ENCODE data around the gene MAP2K5.

The MAP2K5 gene

GRCh38 chr15:67808821-67809220, 266.3 kb downstream of the MAP2K5 start:
- Histone ChIP-seq H3K27me3 (ENCODE audit: low read depth, low read length) (no peaks in the 10 kb centered on the region), H3K9me3 (ENCODE audit: insufficient read depth, low read length) (no peaks in the 10 kb centered on the region), H3K4me1 (ENCODE audit: low read length) (no peaks in the 10 kb centered on the region; the same call in 1 of the 2 replicates), H3K27ac (ENCODE audit: low read length) (no peak overlapping the region), H3K79me2 (ENCODE audit: low read length) (no peaks in the 10 kb centered on the region), H3K36me3 (replicated peaks; ENCODE audit: low read depth, low read length) (no peaks in the 10 kb centered on the region), H4K20me1 (ENCODE audit: insufficient read depth, low read length) (no peaks in the 10 kb centered on the region), H3K4me3 (ENCODE audit: low read length) (no peak overlapping the region), H3K9ac (ENCODE audit: low read length) (no peak overlapping the region), H3K4me2 (ENCODE audit: low read length) (no peak overlapping the region), H2AFZ (ENCODE audit: low read depth, low read length) (no peak overlapping the region)
- TF ChIP-seq CTCF (IDR thresholded peaks at IDR 0.05; ENCODE audit: low read depth, low read length) (no peak), EZH2phosphoT487 (IDR thresholded peaks at IDR 0.05; ENCODE audit: low read depth) (no peak)

GRCh38 chr15:67809441-67809840, 266.9 kb downstream of the MAP2K5 start:
- Histone ChIP-seq H3K4me3 (ENCODE audit: low read length) (no peak overlapping the region), H3K4me2 (ENCODE audit: low read length) (no peak overlapping the region), H3K27me3 (ENCODE audit: low read depth, low read length) (no peaks in the 10 kb centered on the region), H3K9ac (ENCODE audit: low read length) (no peak overlapping the region), H3K79me2 (ENCODE audit: low read length) (no peaks in the 10 kb centered on the region), H2AFZ (ENCODE audit: low read depth, low read length) (no peak overlapping the region), H3K9me3 (ENCODE audit: insufficient read depth, low read length) (no peaks in the 10 kb centered on the region), H3K27ac (ENCODE audit: low read length) (no peak overlapping the region), H3K36me3 (replicated peaks; ENCODE audit: low read depth, low read length) (no peaks in the 10 kb centered on the region), H3K4me1 (ENCODE audit: low read length) (no peaks in the 10 kb centered on the region; the same call in 1 of the 2 replicates), H4K20me1 (ENCODE audit: insufficient read depth, low read length) (no peaks in the 10 kb centered on the region)
- TF ChIP-seq EZH2phosphoT487 (IDR thresholded peaks at IDR 0.05; ENCODE audit: low read depth) (no peak), CTCF (IDR thresholded peaks at IDR 0.05; ENCODE audit: low read depth, low read length) (no peak)

GRCh38 chr15:67809866-67810265, 267.4 kb downstream of the MAP2K5 start:
- TF ChIP-seq EZH2phosphoT487 (IDR thresholded peaks at IDR 0.05; ENCODE audit: low read depth) (no peak), CTCF (IDR thresholded peaks at IDR 0.05; ENCODE audit: low read depth, low read length) (no peak)
- no peaks in the 10 kb centered on the region for H3K79me2 ChIP-seq (ENCODE audit: low read length)
- no peaks in the 10 kb centered on the region for H3K9me3 ChIP-seq (ENCODE audit: insufficient read depth, low read length)
- H3K9ac ChIP-seq (ENCODE audit: low read length), result no peak overlapping the region
- no peaks in the 10 kb centered on the region; the same call in 1 of the 2 replicates for H3K4me1 ChIP-seq (ENCODE audit: low read length)
- no peak overlapping the region for H3K4me2 ChIP-seq (ENCODE audit: low read length)
- H2AFZ ChIP-seq (ENCODE audit: low read depth, low read length), result no peak overlapping the region
- H3K27ac ChIP-seq (ENCODE audit: low read length), result no peak overlapping the region
- no peaks in the 10 kb centered on the region for H4K20me1 ChIP-seq (ENCODE audit: insufficient read depth, low read length)
- H3K4me3 ChIP-seq (ENCODE audit: low read length), result no peak overlapping the region
- H3K36me3 ChIP-seq (replicated peaks; ENCODE audit: low read depth, low read length), result no peaks in the 10 kb centered on the region
- H3K27me3 ChIP-seq (ENCODE audit: low read depth, low read length), result no peaks in the 10 kb centered on the region

GRCh38 chr15:67812241-67812644, 269.7 kb downstream of the MAP2K5 start:
- Histone ChIP-seq H4K20me1 (ENCODE audit: insufficient read depth, low read length) (no peaks in the 10 kb centered on the region), H3K36me3 (replicated peaks; ENCODE audit: low read depth, low read length) (no peaks in the 10 kb centered on the region), H3K4me2 (ENCODE audit: low read length) (no peak overlapping the region), H2AFZ (ENCODE audit: low read depth, low read length) (no peak overlapping the region), H3K4me1 (ENCODE audit: low read length) (no peaks in the 10 kb centered on the region), H3K4me3 (ENCODE audit: low read length) (no peak overlapping the region), H3K79me2 (ENCODE audit: low read length) (no peaks in the 10 kb centered on the region), H3K9ac (ENCODE audit: low read length) (no peak overlapping the region), H3K27me3 (ENCODE audit: low read depth, low read length) (no peaks in the 10 kb centered on the region), H3K27ac (ENCODE audit: low read length) (no peak overlapping the region), H3K9me3 (ENCODE audit: insufficient read depth, low read length) (no peaks in the 10 kb centered on the region)
- TF ChIP-seq CTCF (IDR thresholded peaks at IDR 0.05; ENCODE audit: low read depth, low read length) (no peak), EZH2phosphoT487 (IDR thresholded peaks at IDR 0.05; ENCODE audit: low read depth) (no peak)

Measured in OCI-LY3 (cell line).